A204.1 (cell line): ENCODE measurements around the gene ZC3H6.

Experiments
- FAIRE-seq: peaks from 2 replicates; lab custom pipeline; 2012; peaks lifted over from hg19 to GRCh38; lab: Jason Lieb, UNC

The ZC3H6 gene

GRCh38 chr2:112275311-112275886 is at the start of gene ZC3H6:
TSS of gene ZC3H6 (plus strand) at chr2:112275597. CDS start at chr2:112275995, 398 bp downstream.
- peak; percentile 37 for FAIRE-seq

- FAIRE-seq, result no peak
Measured at GRCh38 chr2:112229348-112229747, 46.0 kb upstream of the ZC3H6 start.

- no peak for FAIRE-seq
Measured at GRCh38 chr2:112230371-112230770, 45.0 kb upstream of the ZC3H6 start.

GRCh38 chr2:112239862-112240261 is 35.5 kb upstream of the ZC3H6 start:
- no peak for FAIRE-seq

GRCh38 chr2:112242384-112242783 is 33.0 kb upstream of the ZC3H6 start:
- no peak for FAIRE-seq

- no peak for FAIRE-seq
Measured at GRCh38 chr2:112243233-112243632, 32.2 kb upstream of the ZC3H6 start.

- no peak for FAIRE-seq
Measured at GRCh38 chr2:112244854-112245253, 30.5 kb upstream of the ZC3H6 start.

- FAIRE-seq, result no peak
Measured at GRCh38 chr2:112251271-112251670, 24.1 kb upstream of the ZC3H6 start.

- no peak for FAIRE-seq
Measured at GRCh38 chr2:112253261-112253815, 22.1 kb upstream of the ZC3H6 start.

GRCh38 chr2:112254466-112255240 is 20.7 kb upstream of the ZC3H6 start, which contains the start of gene ZC3H8:
TSS of gene ZC3H8 (minus strand) at chr2:112255042. CDS start at chr2:112254981, 61 bp downstream.
- FAIRE-seq, result no peak

- no peak for FAIRE-seq
Measured at GRCh38 chr2:112255875-112256274, 19.5 kb upstream of the ZC3H6 start.

- no peak for FAIRE-seq
Measured at GRCh38 chr2:112256654-112257053, 18.7 kb upstream of the ZC3H6 start.

- FAIRE-seq, result no peak
Measured at GRCh38 chr2:112257575-112257974, 17.8 kb upstream of the ZC3H6 start.

GRCh38 chr2:112259509-112260294 is 15.7 kb upstream of the ZC3H6 start:
- peak; percentile 32 for FAIRE-seq

GRCh38 chr2:112260295-112260625 is 15.1 kb upstream of the ZC3H6 start:
- FAIRE-seq, result no peak

GRCh38 chr2:112262876-112263275 is 12.5 kb upstream of the ZC3H6 start:
- no peak for FAIRE-seq

- FAIRE-seq, result no peak
Measured at GRCh38 chr2:112268547-112268946, 6.8 kb upstream of the ZC3H6 start.

- FAIRE-seq, result no peak
Measured at GRCh38 chr2:112272669-112273068, 2.7 kb upstream of the ZC3H6 start.

- FAIRE-seq, result no peak
Measured at GRCh38 chr2:112273349-112273748, 2.0 kb upstream of the ZC3H6 start.

GRCh38 chr2:112275887-112276773 is 733 bp downstream of the ZC3H6 start:
- FAIRE-seq, result no peak

- no peak for FAIRE-seq
Measured at GRCh38 chr2:112276954-112277353, 1.6 kb downstream of the ZC3H6 start.
